Ishikawa (cell line): Measurements from ENCODE around the gene GRIN2D.

Experiments
- CEBPB ChIP-seq: IDR thresholded peaks from 2 replicates; pipeline ENCODE4 v1.6.1; 2012
- CREB1 ChIP-seq: IDR thresholded peaks from 2 replicates; pipeline ENCODE4 v1.6.1; 2012; ENCODE audit warnings: low read depth
- EGR1 ChIP-seq: IDR thresholded peaks from 2 replicates; pipeline ENCODE4 v1.6.1; 2012
- EP300 ChIP-seq: IDR thresholded peaks from 2 replicates; pipeline ENCODE4 v1.6.1; 2012; ENCODE audit warnings: borderline replicate concordance
- FOXM1 ChIP-seq: IDR thresholded peaks from 2 replicates; pipeline ENCODE4 v1.6.1; 2012; ENCODE audit warnings: low read depth, borderline replicate concordance
- MAX ChIP-seq: IDR thresholded peaks from 2 replicates; pipeline ENCODE4 v1.6.1; 2012
- NFIC ChIP-seq: IDR thresholded peaks from 2 replicates; pipeline ENCODE4 v1.6.1; 2012
- RAD21 ChIP-seq: IDR thresholded peaks from 2 replicates; pipeline ENCODE4 v1.6.1; 2012; ENCODE audit warnings: low read depth
- REST ChIP-seq: IDR thresholded peaks from 2 replicates; pipeline ENCODE4 v1.6.1; 2012; ENCODE audit warnings: low read depth, mild to moderate bottlenecking
- TAF1 ChIP-seq: IDR thresholded peaks from 2 replicates; pipeline ENCODE4 v1.6.1; 2012; ENCODE audit warnings: low read depth, mild to moderate bottlenecking
- TCF12 ChIP-seq: IDR thresholded peaks from 2 replicates; pipeline ENCODE4 v1.6.1; 2012; ENCODE audit warnings: low read depth
- TEAD4 ChIP-seq: IDR thresholded peaks from 2 replicates; pipeline ENCODE4 v1.6.1; 2012
- YY1 ChIP-seq: IDR thresholded peaks from 2 replicates; pipeline ENCODE4 v1.6.1; 2012; ENCODE audit warnings: low read depth
- ZBTB7A ChIP-seq: IDR thresholded peaks from 2 replicates; pipeline ENCODE4 v1.6.1; 2012; ENCODE audit warnings: low read depth
- TF ChIP-seq, protein P1 (sequence below): IDR thresholded peaks from 2 replicates; pipeline ENCODE4 v1.6.1; 2012

GRIN2D gene

DNA sequence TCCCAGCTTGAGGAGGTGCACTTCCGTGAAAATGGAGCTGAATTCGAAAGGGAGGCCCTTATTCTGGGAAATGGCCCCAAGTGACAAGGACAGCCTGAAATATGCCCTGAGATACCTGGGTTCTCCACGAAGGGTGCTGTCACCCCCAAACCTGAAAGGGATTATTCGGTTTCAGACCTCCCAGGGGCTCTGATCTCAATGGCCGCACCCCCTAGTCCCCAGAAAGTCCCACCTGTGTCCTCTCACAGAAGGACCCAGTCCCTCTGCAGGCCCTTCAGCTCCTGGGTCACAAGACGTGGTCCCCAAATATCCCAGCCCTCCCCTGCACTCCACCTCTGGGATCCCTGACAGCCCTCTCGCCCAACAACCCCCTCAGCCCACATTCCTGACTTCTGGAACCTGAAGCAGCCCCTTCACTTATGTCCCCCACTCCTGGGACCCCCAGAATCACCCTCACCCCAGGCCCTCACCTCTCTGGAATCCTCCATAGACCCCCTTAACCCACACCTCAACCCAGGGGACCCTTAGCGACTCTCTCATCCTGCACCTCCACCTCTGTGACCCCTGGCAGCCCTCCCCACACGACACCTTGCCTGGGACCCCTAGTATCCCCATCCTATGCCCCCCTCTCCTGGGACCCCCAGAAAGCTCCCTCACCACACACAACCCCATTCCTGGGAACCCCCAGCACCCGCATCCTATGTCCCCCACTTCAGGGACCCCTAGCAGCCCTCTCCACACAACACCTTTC lies 28.7 kb upstream of the GRIN2D start:
- TF ChIP-seq, protein P1, sequence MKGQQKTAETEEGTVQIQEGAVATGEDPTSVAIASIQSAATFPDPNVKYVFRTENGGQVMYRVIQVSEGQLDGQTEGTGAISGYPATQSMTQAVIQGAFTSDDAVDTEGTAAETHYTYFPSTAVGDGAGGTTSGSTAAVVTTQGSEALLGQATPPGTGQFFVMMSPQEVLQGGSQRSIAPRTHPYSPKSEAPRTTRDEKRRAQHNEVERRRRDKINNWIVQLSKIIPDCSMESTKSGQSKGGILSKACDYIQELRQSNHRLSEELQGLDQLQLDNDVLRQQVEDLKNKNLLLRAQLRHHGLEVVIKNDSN: no peak
- TF ChIP-seq REST (no peak), ZBTB7A (no peak), YY1 (no peak), EGR1 (no peak)

DNA sequence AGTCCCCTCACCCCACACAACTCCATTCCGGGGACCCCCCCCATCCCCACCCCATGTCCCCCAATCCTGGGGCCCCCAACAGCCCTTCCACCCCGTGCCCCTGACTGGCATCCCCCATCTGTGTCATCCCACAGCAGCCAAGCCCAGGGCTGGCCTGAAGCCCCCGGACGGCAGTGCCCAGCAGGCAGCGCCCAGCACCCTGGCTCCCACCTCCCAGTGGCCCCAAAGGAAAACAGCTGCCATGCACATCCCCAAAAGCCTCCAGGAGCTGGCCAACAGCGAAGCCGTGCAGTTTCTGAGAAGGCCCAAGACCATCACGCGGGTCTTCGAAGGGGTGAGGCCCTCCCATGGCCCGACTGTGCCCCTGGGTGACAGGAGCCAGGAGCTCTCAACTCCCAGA lies 27.9 kb upstream of the GRIN2D start:
- TF ChIP-seq, protein P1: no peak
- TF ChIP-seq REST: no peak
- TF ChIP-seq RAD21: no peak
- TF ChIP-seq FOXM1: no peak
- no peak for TF ChIP-seq TEAD4
- TF ChIP-seq TAF1: no peak
- no peak for TF ChIP-seq TCF12
- TF ChIP-seq CEBPB: no peak
- no peak for TF ChIP-seq CREB1
- TF ChIP-seq EGR1: no peak
- no peak for TF ChIP-seq YY1
- TF ChIP-seq EP300: no peak
- TF ChIP-seq NFIC: no peak
- no peak for TF ChIP-seq ZBTB7A

DNA sequence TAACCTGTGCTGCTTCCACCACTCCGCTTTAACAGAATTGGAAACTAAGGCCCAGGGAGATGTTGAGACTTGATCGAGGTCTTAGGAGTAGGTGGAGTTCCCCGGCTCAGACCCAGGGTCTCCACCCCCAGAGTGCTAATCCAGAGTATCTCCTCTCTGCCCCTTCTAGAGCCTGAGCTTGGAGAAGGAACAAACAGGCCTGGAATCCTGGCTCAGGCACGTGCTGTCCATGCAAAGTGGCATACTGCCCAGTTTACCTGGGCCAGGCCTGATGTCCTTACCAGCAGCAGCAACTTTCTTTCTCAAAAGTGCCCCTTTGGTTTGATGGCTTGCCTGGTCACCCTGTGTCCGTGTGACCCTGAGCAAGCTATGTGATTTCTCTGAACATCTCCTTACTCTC lies 25.6 kb upstream of the GRIN2D start:
- TF ChIP-seq TEAD4 (no peak), EP300 (no peak), TAF1 (no peak), RAD21 (no peak), NFIC (no peak), YY1 (no peak), REST (no peak), ZBTB7A (no peak), CREB1 (no peak), MAX (no peak), CEBPB (no peak), EGR1 (no peak), FOXM1 (no peak)
- TF ChIP-seq, protein P1: no peak

DNA sequence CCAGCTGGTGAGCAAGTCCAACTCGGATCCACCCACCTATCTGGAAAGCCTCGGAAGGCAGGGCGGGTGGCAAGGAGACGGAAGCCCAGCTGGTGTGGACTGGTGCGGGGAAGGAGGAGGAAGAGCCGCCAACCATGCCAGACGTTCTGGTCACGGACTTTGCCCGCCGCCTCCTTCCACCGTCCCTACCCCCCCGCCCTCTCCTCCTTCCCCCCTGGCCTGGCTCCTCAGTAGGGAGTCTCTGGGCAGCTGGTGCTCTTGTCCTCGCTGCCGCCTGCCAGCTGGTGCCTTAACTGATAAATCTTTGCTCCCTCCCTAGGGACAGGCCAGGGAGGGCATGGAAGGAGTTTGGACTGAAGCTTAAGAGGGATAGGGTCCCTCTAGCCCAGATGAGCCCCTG lies 24.5 kb upstream of the GRIN2D start:
- TF ChIP-seq YY1 (no peak), FOXM1 (no peak), NFIC (no peak)
- TF ChIP-seq, protein P1: no peak
